OCI-LY3 (cell line): ENCODE data around the gene PAM16.

ENCODE experiments used
- H2AFZ ChIP-seq: fragments of 200-600, 300-600 bp; shearing (Covaris generic); 2 replicates; pipeline ENCODE4 v1.6.0; 2014; ENCODE audit warnings: antibody characterized with exemption, low read depth, low read length
- H3K27ac ChIP-seq: fragments of 200-600, 300-600 bp; sonication (generic); 2 replicates; pipeline ENCODE4 v1.5.1; 2014; ENCODE audit warnings: mild to moderate bottlenecking, low read length, moderate library complexity, mixed read lengths
- H3K27me3 ChIP-seq: fragments of 200-600, 300-600 bp; sonication (generic); 2 replicates; pipeline ENCODE4 v1.6.1; 2014; ENCODE audit warnings: low read depth, low read length, mixed read lengths
- H3K36me3 ChIP-seq: fragments of 200-600, 300-600 bp; sonication (generic); replicated peaks from 2 replicates; pipeline ENCODE3; 2014; ENCODE audit warnings: low read depth, low read length, mixed read lengths
- H3K4me1 ChIP-seq: fragments of 300-600, 200-600 bp; sonication (generic); 2 replicates; pipeline ENCODE4 v1.6.1; 2014; ENCODE audit warnings: low read length, mixed read lengths
- H3K4me2 ChIP-seq: fragments of 200-600, 300-600 bp; sonication (generic); 2 replicates; pipeline ENCODE4 v1.6.1; 2014; ENCODE audit warnings: low read length, mixed read lengths
- H3K4me3 ChIP-seq: fragments of 300-600, 200-600 bp; sonication (generic); 2 replicates; pipeline ENCODE4 v1.5.1; 2014; ENCODE audit warnings: antibody characterized with exemption, mild to moderate bottlenecking, low read length, moderate library complexity
- H3K79me2 ChIP-seq: fragments of 300-600, 200-600 bp; shearing (Covaris generic); 2 replicates; pipeline ENCODE4 v1.6.1; 2014; ENCODE audit warnings: mild to moderate bottlenecking, low read length, mixed read lengths
- H3K9ac ChIP-seq: fragments of 300-600, 200-600 bp; shearing (Covaris generic); 2 replicates; pipeline ENCODE4 v1.6.0; 2014; ENCODE audit warnings: mild to moderate bottlenecking, low read length, moderate library complexity
- H3K9me3 ChIP-seq: fragments of 200-600, 300-600 bp; shearing (Covaris generic); 2 replicates; pipeline ENCODE4 v1.6.1; 2014; ENCODE audit warnings: low read length, mixed read lengths; ENCODE audit not compliant: insufficient read depth
- H4K20me1 ChIP-seq: fragments of 200-600, 300-600 bp; sonication (generic); 2 replicates; pipeline ENCODE4 v1.6.1; 2016; ENCODE audit warnings: low read length, mixed read lengths; ENCODE audit not compliant: insufficient read depth
- CTCF ChIP-seq: fragments of 200-600, 300-600 bp; sonication (generic); IDR thresholded peaks from 2 replicates; pipeline ENCODE4 v1.5.1; 2014; ENCODE audit warnings: antibody characterized with exemption, low read length, low read depth
- EZH2phosphoT487 ChIP-seq: fragments of 200-600 bp; shearing (Covaris generic); IDR thresholded peaks from 2 replicates; pipeline ENCODE4 v1.6.1; 2018; ENCODE audit warnings: antibody characterized with exemption, mixed run types, low read depth

PAM16 gene

DNA sequence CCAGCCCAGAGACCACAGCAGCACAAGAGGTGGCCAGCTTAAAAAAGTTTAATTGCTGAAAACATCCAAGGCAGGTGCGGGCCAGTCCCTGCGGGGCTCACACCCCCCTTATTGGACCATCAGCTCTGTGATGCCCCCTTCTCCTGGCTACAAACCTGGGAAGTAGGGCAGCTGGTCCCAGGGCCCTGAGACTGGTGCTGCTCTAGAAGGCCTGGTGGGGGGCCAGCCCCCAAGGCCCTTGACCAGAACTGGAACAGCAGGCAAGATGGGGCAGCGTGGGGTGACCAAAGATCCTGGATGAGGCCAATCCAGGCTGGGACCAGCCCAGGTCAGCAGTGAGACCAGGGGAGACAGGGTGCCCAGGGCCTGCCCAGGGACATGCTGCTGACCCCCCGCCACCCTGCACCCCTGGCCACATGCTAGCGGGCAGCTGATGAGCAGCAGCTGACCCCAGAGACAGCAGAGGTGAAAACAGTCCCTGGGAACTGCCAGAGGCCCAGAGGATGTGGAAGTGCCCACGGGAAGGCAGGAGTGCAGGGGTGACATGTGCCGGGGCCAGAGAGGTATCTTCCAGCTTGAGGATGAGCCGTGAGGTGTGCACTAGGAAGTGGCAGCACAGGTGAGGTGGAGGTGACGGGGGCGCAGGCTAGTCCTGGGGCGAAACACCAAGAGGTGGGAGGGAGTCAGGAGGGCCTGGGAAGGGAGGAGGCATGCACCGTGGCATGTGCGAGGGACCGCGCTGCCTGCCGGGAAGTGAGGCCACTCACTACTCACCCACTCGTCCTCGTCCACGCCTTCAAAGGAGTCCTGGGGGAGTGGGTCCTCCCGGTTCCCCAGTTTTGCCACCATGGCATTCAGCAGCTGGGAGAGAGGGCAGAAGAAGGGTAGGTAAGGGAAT, 3.6 kb upstream of the PAM16 start:
- H3K9ac ChIP-seq: no peak overlapping the region
- H3K36me3 ChIP-seq: no peaks in the 10 kb centered on the region
- no peak overlapping the region for H3K4me2 ChIP-seq
- H3K4me3 ChIP-seq: no peak overlapping the region
- H3K27me3 ChIP-seq: no peaks in the 10 kb centered on the region
- no peak overlapping the region for H3K27ac ChIP-seq
- TF ChIP-seq CTCF: no peak
- no peak for TF ChIP-seq EZH2phosphoT487
- peaks cover 14% of the 10 kb centered on the region for H3K79me2 ChIP-seq
- H3K4me1 ChIP-seq: peaks cover 7% of the 10 kb centered on the region
- H2AFZ ChIP-seq: no peak overlapping the region
- H3K9me3 ChIP-seq: no peaks in the 10 kb centered on the region
- H4K20me1 ChIP-seq: no peaks in the 10 kb centered on the region

DNA sequence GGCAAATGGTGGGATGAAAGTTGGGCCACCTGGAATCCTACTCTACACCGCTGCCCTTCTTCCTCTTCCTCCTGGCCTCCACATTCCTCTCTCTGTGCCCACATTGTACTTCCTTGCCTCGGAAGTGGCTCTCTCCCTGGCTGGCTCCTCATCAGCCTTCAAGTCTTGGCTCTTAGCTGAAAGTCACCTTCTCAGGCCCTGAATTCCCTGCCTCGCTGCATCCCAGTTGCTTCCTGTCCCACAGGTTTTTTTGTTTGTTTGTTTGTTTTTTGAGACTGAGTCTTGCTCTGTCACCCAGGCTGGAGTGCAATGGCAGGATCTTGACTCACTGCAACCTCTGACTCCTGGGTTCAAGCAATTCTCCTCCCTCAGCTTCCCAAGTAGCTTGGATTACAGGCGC, 2.6 kb upstream of the PAM16 start:
- Histone ChIP-seq H3K27me3 (no peaks in the 10 kb centered on the region), H3K27ac (no peak overlapping the region), H3K4me2 (no peak overlapping the region)

DNA sequence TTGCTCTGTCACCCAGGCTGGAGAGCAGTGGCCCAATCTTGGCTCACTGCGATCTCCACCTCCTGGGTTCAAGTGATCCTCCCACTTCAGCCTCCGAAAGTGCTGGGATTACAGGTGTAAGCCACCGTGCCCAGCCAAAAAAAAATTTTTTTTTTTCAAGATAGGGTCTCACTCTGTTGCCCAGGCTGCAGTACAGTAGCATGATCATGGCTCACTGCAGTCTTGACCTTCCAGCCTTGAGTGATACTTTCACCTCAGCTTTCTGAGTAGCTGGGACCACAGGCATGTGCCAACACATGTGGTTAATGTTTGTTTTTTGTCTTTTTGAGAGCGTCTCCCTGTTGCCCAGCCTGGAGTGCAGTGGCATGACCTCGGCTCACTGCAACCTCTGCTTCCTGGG, 1.7 kb upstream of the PAM16 start:
- H3K9me3 ChIP-seq: no peaks in the 10 kb centered on the region
- TF ChIP-seq CTCF (no peak), EZH2phosphoT487 (no peak)
- no peak overlapping the region for H2AFZ ChIP-seq
- no peak overlapping the region for H3K4me2 ChIP-seq
- H3K79me2 ChIP-seq: peaks cover 33% of the 10 kb centered on the region
- no peak overlapping the region for H3K27ac ChIP-seq
- no peaks in the 10 kb centered on the region for H3K36me3 ChIP-seq
- H3K9ac ChIP-seq: no peak overlapping the region
- H3K27me3 ChIP-seq: no peaks in the 10 kb centered on the region
- H3K4me1 ChIP-seq: peaks cover 9% of the 10 kb centered on the region
- no peak overlapping the region for H3K4me3 ChIP-seq
- peaks cover 5% of the 10 kb centered on the region for H4K20me1 ChIP-seq

More for the DNA sequence above, 2.6 kb upstream of the PAM16 start:
- Histone ChIP-seq H3K36me3 (no peaks in the 10 kb centered on the region), H4K20me1 (no peaks in the 10 kb centered on the region), H2AFZ (no peak overlapping the region), H3K9ac (no peak overlapping the region), H3K79me2 (peaks cover 25% of the 10 kb centered on the region), H3K4me1 (peaks cover 9% of the 10 kb centered on the region), H3K9me3 (no peaks in the 10 kb centered on the region), H3K4me3 (no peak overlapping the region)
- TF ChIP-seq EZH2phosphoT487 (no peak), CTCF (no peak)

GRCh38 chr16:4351880-4352279, 759 bp upstream of the PAM16 start:
- Histone ChIP-seq H3K4me1 (peaks cover 9% of the 10 kb centered on the region), H3K9ac (no peak overlapping the region), H4K20me1 (peaks cover 11% of the 10 kb centered on the region), H3K27ac (no peak overlapping the region), H2AFZ (no peak overlapping the region), H3K4me2 (peak overlapping the region; percentile 79), H3K79me2 (peaks cover 43% of the 10 kb centered on the region), H3K9me3 (no peaks in the 10 kb centered on the region), H3K4me3 (peak overlapping the region; percentile 59), H3K27me3 (no peaks in the 10 kb centered on the region), H3K36me3 (no peaks in the 10 kb centered on the region)
- no peak for TF ChIP-seq EZH2phosphoT487
- TF ChIP-seq CTCF: no peak
